K562 (cell line): ENCODE data around the gene ALG14. TPM values are rescaled to one million over a fixed set of nuclear protein-coding genes. Genes with fewer than 3 reads are reported as not detected.
A peak's percentile ranks its signal among the peaks of the same experiment; 100 is the strongest.

ENCODE experiments used
- DIDO1 ChIP-seq: fragments of 450-650 bp; IDR thresholded peaks from 2 replicates; pipeline ENCODE4 v1.6.1; 2016; ENCODE audit warnings: low read depth, missing biosample characterization, missing genetic modification characterization
- HNRNPLL ChIP-seq: fragments of 200-400 bp; formaldehyde crosslinking; IDR thresholded peaks from 2 replicates; pipeline ENCODE4 v1.6.1; 2017; ENCODE audit warnings: low read length, low read depth, mild to moderate bottlenecking; ENCODE audit not compliant: poor library complexity, severe bottlenecking
- HSF4 ChIP-seq: fragments of 250-450 bp; sonication (Bioruptor Pico); IDR thresholded peaks from 2 replicates; pipeline ENCODE4 v2.1.2; 2022; ENCODE audit warnings: mild to moderate bottlenecking, moderate library complexity, borderline replicate concordance
- NBN ChIP-seq: fragments of 450-650 bp; IDR thresholded peaks from 2 replicates; pipeline ENCODE4 v1.6.1; 2016; ENCODE audit warnings: low read depth, mild to moderate bottlenecking
- NFIX ChIP-seq: fragments of 250-450 bp; sonication (Bioruptor Pico); IDR thresholded peaks from 2 replicates; pipeline ENCODE4 v1.4.0; 2020; ENCODE audit warnings: low read depth, mild to moderate bottlenecking, moderate library complexity
- PML ChIP-seq: IDR thresholded peaks from 2 replicates; pipeline ENCODE4 v1.6.1; 2012; ENCODE audit warnings: low read length, inconsistent platforms
- RFX1 ChIP-seq: fragments of 450-650 bp; IDR thresholded peaks from 2 replicates; pipeline ENCODE4 v1.6.1; 2016; ENCODE audit warnings: mild to moderate bottlenecking, moderate library complexity
- RFX7 ChIP-seq: fragments of 250-450 bp; sonication (Bioruptor Pico); IDR thresholded peaks from 2 replicates; pipeline ENCODE4 v1.5.1; 2021; ENCODE audit warnings: mild to moderate bottlenecking
- ZFP36 ChIP-seq: fragments of 150-350 bp; IDR thresholded peaks from 2 replicates; pipeline ENCODE4 v1.6.1; 2018; ENCODE audit warnings: low read length, low read depth; ENCODE audit not compliant: partially characterized antibody
- polyA plus RNA-seq, 8 experiments: library from polyadenylated mRNA; depleted of rRNA in 4 of 8; stranded (reverse) in 5 of 8; unstranded in 3 of 8; fragments of >200 nt; fragmentation: Nextera tagmentation in 2 of 8; fragmentation: Illumina TruSeq in 1 of 8; extraction: Ambion mirVana in 2 of 8; extraction: Trizol in 1 of 8; gene quantifications; 2 replicates each; pipeline versions ENCODE4 v1.2.1 to v1.2.3, GENCODE V29; 2011 to 2014; ENCODE audit warnings: inconsistent platforms in 1 of 8, missing spikeins in 1 of 8
- total RNA-seq, 7 experiments: library from RNA; depleted of rRNA in 6 of 7; stranded (reverse); fragments of >200 nt in 6 of 7; fragmentation: Illumina TruSeq in 2 of 7; extraction: Trizol in 2 of 7; gene quantifications; 2 replicates each; pipeline versions ENCODE4 v1.2.1 to v1.2.3, GENCODE V29; 2011 to 2021; ENCODE audit warnings: low replicate concordance in 1 of 7
- TF ChIP-seq, protein P1 (sequence below): fragments of 250-450 bp; sonication (Bioruptor Pico); IDR thresholded peaks from 2 replicates; pipeline ENCODE4 v1.8.0; 2022; ENCODE audit warnings: inconsistent platforms, mild to moderate bottlenecking, moderate library complexity, borderline replicate concordance
- TF ChIP-seq, protein P2 (sequence below): fragments of 450-650 bp; IDR thresholded peaks from 2 replicates; pipeline ENCODE4 v1.6.1; 2016; ENCODE audit warnings: mild to moderate bottlenecking, moderate library complexity
- TF ChIP-seq, protein P3 (sequence below), 2 experiments: fragments of 150-350 bp in 1 of 2; IDR thresholded peaks; 2 replicates each; pipeline ENCODE4 v1.6.1; 2012 to 2016; ENCODE audit warnings: low read depth in 2 of 2, low read length in 2 of 2, mild to moderate bottlenecking in 1 of 2, moderate library complexity in 1 of 2

Gene ALG14
- total and polyA plus RNA-seq, 9 of the 15 experiments (the other 6 are each of a cell fraction or from before 2014, with no cell fraction given): 2.8 to 16.2 (median 4.9) TPM

DNA sequence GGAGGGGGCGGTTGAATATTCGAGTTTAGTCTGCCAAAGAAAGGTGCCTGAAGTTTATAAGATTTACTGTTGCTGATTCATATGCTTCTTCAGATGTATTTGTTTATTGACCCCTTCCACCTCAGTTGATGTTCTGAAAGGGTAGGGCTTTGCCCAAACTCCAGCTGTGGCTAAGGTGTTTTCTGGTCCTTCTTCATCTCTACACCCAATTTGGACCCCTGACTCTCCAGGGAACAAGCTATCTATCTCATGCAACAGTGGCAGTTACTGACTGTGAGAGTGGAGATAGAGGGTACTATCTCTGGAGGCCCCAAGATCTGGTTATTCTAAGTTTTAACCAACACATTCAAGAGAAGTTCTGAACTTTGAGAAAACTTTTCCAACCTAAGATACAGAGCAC is 12.6 kb upstream of the ALG14 start (continued):
- TF ChIP-seq HNRNPLL (no peak), PML (peak; percentile 78), NFIX (CRISPR knock-in tag) (no peak), NBN (no peak), RFX7 (CRISPR knock-in tag) (no peak), HSF4 (no peak), RFX1 (no peak), ZFP36 (no peak), DIDO1 (tag) (no peak)
- TF ChIP-seq, protein P1, sequence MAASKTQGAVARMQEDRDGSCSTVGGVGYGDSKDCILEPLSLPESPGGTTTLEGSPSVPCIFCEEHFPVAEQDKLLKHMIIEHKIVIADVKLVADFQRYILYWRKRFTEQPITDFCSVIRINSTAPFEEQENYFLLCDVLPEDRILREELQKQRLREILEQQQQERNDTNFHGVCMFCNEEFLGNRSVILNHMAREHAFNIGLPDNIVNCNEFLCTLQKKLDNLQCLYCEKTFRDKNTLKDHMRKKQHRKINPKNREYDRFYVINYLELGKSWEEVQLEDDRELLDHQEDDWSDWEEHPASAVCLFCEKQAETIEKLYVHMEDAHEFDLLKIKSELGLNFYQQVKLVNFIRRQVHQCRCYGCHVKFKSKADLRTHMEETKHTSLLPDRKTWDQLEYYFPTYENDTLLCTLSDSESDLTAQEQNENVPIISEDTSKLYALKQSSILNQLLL: no peak
- TF ChIP-seq, protein P2, sequence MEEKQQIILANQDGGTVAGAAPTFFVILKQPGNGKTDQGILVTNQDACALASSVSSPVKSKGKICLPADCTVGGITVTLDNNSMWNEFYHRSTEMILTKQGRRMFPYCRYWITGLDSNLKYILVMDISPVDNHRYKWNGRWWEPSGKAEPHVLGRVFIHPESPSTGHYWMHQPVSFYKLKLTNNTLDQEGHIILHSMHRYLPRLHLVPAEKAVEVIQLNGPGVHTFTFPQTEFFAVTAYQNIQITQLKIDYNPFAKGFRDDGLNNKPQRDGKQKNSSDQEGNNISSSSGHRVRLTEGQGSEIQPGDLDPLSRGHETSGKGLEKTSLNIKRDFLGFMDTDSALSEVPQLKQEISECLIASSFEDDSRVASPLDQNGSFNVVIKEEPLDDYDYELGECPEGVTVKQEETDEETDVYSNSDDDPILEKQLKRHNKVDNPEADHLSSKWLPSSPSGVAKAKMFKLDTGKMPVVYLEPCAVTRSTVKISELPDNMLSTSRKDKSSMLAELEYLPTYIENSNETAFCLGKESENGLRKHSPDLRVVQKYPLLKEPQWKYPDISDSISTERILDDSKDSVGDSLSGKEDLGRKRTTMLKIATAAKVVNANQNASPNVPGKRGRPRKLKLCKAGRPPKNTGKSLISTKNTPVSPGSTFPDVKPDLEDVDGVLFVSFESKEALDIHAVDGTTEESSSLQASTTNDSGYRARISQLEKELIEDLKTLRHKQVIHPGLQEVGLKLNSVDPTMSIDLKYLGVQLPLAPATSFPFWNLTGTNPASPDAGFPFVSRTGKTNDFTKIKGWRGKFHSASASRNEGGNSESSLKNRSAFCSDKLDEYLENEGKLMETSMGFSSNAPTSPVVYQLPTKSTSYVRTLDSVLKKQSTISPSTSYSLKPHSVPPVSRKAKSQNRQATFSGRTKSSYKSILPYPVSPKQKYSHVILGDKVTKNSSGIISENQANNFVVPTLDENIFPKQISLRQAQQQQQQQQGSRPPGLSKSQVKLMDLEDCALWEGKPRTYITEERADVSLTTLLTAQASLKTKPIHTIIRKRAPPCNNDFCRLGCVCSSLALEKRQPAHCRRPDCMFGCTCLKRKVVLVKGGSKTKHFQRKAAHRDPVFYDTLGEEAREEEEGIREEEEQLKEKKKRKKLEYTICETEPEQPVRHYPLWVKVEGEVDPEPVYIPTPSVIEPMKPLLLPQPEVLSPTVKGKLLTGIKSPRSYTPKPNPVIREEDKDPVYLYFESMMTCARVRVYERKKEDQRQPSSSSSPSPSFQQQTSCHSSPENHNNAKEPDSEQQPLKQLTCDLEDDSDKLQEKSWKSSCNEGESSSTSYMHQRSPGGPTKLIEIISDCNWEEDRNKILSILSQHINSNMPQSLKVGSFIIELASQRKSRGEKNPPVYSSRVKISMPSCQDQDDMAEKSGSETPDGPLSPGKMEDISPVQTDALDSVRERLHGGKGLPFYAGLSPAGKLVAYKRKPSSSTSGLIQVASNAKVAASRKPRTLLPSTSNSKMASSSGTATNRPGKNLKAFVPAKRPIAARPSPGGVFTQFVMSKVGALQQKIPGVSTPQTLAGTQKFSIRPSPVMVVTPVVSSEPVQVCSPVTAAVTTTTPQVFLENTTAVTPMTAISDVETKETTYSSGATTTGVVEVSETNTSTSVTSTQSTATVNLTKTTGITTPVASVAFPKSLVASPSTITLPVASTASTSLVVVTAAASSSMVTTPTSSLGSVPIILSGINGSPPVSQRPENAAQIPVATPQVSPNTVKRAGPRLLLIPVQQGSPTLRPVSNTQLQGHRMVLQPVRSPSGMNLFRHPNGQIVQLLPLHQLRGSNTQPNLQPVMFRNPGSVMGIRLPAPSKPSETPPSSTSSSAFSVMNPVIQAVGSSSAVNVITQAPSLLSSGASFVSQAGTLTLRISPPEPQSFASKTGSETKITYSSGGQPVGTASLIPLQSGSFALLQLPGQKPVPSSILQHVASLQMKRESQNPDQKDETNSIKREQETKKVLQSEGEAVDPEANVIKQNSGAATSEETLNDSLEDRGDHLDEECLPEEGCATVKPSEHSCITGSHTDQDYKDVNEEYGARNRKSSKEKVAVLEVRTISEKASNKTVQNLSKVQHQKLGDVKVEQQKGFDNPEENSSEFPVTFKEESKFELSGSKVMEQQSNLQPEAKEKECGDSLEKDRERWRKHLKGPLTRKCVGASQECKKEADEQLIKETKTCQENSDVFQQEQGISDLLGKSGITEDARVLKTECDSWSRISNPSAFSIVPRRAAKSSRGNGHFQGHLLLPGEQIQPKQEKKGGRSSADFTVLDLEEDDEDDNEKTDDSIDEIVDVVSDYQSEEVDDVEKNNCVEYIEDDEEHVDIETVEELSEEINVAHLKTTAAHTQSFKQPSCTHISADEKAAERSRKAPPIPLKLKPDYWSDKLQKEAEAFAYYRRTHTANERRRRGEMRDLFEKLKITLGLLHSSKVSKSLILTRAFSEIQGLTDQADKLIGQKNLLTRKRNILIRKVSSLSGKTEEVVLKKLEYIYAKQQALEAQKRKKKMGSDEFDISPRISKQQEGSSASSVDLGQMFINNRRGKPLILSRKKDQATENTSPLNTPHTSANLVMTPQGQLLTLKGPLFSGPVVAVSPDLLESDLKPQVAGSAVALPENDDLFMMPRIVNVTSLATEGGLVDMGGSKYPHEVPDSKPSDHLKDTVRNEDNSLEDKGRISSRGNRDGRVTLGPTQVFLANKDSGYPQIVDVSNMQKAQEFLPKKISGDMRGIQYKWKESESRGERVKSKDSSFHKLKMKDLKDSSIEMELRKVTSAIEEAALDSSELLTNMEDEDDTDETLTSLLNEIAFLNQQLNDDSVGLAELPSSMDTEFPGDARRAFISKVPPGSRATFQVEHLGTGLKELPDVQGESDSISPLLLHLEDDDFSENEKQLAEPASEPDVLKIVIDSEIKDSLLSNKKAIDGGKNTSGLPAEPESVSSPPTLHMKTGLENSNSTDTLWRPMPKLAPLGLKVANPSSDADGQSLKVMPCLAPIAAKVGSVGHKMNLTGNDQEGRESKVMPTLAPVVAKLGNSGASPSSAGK: 0 out of 2 replicates have a peak, but pooled peaks have one; percentile 3
- TF ChIP-seq, protein P3, sequence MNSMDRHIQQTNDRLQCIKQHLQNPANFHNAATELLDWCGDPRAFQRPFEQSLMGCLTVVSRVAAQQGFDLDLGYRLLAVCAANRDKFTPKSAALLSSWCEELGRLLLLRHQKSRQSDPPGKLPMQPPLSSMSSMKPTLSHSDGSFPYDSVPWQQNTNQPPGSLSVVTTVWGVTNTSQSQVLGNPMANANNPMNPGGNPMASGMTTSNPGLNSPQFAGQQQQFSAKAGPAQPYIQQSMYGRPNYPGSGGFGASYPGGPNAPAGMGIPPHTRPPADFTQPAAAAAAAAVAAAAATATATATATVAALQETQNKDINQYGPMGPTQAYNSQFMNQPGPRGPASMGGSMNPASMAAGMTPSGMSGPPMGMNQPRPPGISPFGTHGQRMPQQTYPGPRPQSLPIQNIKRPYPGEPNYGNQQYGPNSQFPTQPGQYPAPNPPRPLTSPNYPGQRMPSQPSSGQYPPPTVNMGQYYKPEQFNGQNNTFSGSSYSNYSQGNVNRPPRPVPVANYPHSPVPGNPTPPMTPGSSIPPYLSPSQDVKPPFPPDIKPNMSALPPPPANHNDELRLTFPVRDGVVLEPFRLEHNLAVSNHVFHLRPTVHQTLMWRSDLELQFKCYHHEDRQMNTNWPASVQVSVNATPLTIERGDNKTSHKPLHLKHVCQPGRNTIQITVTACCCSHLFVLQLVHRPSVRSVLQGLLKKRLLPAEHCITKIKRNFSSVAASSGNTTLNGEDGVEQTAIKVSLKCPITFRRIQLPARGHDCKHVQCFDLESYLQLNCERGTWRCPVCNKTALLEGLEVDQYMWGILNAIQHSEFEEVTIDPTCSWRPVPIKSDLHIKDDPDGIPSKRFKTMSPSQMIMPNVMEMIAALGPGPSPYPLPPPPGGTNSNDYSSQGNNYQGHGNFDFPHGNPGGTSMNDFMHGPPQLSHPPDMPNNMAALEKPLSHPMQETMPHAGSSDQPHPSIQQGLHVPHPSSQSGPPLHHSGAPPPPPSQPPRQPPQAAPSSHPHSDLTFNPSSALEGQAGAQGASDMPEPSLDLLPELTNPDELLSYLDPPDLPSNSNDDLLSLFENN (IDR thresholded peaks at IDR 0.05; ENCODE audit: low read depth in 2 of 2, low read length in 2 of 2): peak in 1 of 2 experiments; percentile 41; a peak in 2 of 4 replicates
